DMS53 treated with DMSO at 0.1 percent for 48 hours (cell line): Measurements from ENCODE around the gene GAN.
A peak's percentile ranks its signal among the peaks of the same experiment; 100 is the strongest.

Experiments
- DNase-seq: peaks from one replicate; lab custom pipeline; 2025; ENCODE audit not compliant: unreplicated experiment; lab: John Stamatoyannopoulos, UW

Gene GAN

DNA sequence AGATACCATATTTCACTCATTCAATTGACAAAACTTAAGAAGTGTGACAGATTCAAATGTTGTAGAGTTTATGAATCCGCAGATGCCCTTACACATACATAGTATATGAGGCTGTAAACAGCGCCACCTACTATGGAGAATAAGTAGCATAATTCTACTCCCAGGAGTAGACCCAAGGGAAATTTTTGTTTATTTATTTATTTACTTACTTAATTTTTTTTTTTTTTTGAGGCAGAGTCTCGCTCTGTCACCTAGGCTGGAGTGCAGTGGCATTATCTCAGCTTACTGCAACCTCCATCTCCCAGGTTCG is 35.5 kb downstream of the GAN start:
- DNase-seq = no peak

DNA sequence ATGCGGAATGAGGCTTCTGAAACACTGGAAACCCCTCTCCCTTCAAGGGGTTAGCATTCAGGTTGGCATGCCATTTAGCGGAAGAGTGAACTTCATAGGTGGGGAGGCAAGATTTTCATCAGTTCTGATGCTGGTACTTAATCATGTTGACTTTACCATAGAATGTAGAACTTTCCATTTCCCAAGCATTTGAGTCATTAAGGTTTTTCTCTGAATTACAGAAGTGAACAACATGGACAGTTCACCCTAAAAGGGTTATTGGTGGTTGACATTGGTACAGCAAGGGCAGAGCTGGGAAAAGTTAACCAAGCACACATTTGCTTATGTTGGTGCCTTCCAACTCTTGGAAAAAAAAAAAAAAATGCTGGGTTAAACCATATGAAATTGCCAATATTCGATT is 39.1 kb downstream of the GAN start:
- no peak for DNase-seq

DNA sequence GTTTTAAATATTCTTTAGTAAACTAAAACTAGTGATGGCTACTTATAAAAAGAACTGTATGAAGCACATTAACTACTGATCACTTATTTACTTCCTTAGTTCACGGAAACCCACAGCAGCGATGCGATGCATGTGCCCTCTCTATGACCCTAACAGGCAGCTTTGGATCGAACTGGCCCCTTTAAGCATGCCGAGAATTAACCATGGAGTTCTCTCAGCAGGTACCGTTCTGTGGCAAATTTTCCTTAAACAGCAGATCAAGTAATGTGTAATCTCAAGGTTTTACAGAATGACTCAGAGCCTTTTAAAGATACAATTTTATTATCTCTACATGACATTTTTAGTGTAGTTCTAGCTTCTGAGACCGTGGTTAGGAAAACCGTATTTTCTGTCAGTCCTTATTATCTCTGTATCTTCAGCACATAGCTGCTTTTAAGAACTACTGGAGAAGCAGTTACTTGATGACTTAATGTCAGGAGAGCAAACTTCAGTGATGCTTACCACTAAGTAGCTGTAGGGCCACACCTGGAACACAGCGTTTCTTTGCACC is 43.0 kb downstream of the GAN start:
- DNase-seq = no peak

DNA sequence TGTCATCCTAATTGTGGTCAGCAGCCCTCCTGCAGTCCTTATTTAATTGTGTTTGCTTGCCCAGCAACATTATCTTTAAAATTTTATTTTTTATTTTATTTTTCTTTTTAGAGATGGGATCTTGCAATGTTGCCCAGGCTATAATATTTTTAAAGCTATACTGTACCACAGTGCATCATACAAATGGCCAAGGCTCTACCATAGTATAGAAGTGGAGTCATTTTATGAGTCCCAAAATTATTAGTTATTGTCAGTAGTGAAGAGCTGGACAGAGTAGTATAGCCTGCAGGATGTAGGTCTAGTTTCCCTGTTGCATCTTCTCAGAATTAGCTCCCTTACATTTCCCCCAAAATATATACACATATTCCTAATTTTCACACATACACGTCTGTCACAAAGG is 44.1 kb downstream of the GAN start:
- no peak for DNase-seq

DNA sequence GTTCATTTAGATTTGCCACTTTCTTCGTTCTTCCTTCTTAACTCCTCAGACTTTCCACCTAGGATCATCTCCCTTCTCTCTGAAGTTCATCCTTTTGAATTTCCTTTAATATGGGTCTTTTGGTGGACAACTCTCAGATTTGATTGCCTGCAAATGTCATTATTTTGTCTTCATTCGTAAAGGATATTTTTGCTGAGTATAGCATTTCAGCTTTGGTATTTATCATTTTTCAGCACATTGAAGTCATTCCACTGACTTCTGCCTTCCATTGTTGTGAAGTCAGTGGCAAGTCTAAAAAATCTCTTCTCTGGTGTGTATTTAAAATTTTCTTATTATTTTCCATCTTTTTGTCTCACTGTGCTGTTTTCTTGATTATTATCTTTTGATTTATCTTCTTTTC is 45.4 kb downstream of the GAN start:
- no peak for DNase-seq

DNA sequence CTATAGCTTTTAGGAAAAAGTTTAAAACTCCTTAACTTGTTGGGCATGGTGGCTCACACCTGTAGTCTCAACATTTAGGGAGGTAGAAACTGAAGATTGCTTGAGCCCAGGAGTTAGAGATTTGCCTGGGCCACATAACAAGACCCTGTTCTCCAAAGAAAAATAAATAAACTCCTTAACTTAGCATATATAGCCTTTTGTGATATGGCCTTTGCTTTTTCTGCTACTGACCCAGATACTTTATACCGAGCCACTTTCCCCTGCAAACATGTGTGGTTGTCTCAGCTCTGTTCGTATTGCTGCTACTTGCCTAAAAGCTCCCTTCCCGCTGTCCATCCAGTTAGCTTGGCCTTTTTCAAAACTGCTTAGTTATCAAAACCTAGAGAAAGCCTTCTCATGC is 51.0 kb downstream of the GAN start:
- no peak for DNase-seq

DNA sequence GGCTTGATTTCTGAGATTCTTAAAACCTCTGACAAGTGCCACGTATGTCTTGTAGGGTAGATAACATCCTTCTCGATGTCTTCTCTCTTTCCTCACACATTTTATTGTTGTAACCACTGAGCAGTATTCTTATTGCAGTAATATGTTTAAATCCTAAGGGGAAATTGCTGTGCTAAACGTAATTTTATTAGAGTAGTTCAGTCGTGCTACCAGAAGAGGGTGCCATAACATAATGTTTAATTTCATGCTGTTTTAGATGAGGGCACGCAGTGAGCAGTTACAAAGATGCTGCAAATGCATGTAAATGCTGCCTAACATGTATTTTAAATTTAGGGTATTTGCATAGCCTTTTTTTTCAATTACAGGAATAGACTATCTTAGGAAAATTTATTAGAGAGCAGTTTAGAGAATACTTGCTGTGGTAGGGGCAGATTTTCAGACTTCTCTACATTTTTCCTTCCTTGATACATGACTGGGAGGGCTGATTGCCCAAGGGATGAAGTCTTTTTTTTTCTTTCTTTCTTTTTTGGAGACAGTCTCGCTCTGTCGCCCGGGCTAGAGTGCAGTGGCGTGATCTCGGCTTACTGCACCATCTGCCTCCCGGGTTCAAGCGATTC is 51.7 kb downstream of the GAN start:
- peak; percentile 36 for DNase-seq

DNA sequence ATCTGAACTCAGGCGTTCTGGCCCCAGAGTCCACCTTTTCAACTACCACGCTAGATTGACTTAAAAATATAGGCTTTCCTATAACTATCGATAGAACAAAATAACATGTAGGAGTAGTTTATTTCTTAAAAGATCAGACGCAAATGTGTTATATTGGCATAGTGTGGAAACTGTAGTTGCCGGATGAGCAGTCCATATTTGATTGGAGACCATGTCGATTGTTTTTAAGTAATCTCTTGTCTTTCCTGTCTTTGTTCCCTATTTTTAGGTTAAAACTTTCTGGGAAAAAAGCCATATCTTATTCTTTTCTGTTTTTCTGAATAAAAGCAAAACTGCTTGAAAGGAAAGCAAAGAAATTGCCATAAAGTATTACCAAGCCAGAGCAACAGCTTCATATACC is 53.1 kb downstream of the GAN start:
- no peak for DNase-seq

DNA sequence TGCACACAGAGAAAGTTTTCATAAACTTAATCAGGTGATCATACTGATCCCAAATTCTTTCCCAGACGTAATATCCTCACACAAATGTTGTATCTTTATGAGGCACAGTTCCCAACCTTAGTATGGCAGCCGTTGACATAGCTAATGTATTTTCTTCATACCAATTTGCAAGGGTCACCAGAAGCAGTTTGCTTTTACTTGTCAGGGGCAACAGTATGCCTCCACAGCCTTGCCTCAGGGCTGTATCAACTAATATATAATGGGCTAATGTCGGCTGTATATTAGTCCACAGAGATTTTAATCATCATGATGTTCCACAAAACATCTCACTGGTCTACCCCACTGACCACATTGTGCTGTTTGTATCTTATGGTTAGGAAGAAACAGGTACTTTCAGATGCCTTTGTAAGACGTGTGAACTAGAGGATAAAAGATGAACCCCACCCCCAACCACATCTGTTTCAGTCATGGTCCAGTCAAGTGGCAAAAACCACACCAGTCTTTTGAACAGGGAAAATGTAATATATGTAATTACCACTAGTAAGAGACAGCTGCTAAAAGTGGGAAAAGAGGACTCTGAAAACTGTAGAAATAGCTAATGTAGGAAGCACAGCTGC is 55.2 kb downstream of the GAN start:
- DNase-seq = no peak

DNA sequence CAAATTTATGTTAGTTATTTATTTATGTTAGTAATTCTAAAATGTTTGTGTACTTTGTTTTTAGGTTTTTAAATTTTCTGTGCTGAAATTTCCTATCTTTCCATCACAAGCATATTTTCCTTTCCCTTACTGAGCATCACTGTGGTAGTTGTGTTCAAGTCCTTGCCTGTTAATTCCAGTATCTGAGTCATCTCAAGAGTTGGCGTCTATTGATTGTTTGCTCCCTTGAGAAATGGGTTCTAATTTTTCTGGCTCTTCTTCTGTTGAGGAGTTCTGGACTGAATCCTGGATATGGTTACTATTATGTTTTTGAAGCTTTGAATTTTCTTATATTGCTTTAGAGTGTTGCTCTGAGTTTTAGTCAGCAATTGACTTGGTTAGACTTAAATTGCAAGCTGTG is 56.3 kb downstream of the GAN start:
- no peak for DNase-seq

DNA sequence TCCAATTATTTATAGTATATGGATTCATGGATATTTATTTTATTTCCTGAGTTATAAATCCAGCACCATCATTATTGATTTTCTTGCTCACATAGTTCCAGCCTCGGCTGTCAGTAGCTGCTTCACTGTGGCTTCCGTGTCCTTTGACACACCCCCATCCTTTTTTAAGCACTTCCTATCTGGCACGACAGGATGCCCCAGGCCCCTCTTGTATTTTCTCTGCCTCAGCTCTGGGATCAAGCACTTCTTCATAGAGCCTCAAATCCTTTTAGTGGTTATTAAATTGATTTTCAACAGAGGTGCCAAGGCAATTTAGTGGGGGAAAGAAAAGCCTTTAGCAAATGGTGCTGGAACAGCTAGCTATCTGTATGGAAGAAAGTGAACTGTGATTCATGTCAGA is 59.8 kb downstream of the GAN start:
- no peak for DNase-seq

DNA sequence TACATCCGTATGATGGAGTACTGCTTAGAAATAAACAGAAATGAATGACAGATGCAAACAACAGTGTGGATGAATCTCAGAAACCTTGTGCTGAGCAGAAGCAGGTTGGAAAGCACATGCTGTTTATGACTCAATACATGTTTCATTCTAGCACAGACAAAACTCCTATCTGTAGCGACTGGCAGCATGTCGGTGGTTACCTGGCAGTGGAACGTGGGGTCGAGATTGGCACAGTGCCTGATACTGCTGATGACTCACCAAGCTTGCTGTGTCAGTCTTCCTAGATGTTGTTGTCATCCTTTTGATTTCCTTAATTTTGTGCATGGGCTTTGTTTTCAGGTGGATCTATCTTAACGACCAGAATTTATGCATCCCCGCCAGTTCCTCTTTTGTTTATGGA is 62.1 kb downstream of the GAN start:
- DNase-seq = no peak

DNA sequence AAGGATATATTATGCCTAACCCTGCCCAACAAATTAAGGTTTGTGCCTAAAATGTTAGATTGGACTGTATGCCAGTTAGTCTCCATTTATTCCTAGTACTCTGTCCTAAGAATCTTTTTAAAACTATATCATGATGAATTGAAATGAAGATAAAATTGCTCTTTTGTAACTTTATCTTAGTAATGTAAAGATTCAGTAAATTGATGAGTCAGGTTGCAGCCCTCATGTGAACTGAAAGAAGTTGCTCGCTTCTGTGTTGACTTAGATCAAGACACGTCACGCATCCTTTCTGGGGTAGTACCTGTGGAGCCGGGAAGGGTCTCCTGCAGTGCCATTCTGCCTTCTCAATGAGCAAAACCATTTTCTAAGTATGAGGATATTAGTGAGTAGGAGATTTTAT is 63.3 kb downstream of the GAN start:
- no peak for DNase-seq

DNA sequence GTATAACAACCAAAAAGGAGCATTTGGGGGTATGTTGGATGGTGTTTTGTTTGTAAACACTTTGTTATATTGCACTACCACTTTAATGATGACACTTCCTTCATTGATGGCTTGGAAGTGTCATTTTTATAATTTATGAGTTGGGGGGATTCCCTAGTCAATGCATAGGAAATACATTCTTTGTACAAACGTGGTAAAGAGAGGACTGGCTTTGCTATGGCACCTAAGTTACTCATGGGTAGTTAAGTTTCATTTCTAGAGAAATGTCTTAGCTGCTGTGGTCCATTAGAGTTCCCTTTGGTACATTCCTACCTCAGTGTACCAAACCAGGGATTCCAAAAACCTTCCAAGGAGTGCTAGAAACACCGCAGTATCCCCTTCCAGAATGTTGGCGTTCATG is 66.2 kb downstream of the GAN start:
- DNase-seq = no peak

DNA sequence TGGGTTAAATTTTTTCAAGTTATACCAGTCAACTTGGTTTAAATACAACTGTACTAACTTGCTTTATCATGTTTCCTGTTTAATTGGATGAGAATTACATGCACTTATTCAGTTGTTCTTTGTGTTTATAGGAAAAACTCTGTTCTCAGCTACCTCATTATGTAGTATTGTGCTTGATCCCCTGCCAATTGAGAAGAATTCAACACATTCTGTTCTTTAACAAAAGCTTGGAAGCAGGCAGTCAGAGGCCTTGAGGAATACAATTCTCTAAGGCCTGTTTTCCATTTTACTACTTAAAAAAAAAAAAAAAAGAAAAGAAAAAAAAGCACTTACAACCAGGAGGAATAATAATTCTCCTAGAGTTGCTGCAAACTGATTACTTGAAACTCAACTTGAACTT is 69.2 kb downstream of the GAN start:
- DNase-seq = no peak

DNA sequence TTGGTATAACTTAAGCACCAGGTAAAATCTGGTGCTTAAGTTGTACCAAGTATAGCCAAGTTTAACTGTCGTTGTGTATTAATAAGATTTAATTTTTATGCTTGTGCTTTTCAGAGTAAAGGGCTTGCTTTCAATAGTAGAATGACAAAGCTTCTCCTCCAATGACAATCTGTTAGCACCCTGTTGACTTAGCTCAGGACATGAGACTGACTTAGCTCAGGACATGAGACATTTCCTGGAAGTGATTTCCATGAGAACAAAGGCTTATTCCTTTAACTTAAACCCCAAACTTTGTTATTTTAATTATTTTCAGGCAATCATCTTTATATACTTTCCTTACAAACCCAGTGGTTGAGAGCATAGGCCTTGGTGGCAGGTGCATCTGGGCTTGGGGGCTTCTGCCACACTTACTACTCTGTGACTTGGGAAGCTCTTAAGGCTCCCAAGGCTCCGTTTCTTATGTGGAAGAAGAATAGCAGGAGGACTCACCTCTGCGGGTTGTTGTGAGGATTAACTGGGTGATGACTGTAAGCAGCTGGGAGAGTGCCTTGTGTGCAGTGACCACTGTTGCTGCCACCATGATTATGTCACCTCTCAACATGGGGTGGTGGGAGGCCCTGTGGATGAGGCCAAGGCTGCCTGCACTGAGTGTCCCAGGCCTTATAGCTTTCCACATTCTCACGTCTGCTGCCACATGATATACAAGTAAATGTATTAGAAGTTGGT is 70.4 kb downstream of the GAN start:
- DNase-seq = no peak

DNA sequence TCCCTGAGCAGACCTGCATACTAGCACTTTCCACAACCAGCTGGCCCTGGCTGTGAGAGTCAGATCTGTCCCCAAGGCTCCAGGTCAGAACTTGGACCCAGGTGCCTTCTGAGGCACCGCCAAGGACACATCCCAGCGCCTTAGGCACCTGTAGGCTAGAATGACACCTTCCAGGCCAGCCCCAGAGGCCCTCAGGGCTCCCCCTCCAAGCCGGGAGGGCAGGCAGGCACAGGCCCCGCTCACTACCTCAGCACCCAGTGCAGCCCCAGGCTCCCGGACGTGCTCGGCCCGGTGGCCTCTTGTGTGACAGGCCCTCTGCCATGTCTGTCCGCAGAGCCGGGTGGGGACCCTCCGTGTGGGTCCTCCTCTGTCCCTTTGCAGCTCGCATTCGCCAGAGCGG is 73.6 kb downstream of the GAN start:
- no peak for DNase-seq

DNA sequence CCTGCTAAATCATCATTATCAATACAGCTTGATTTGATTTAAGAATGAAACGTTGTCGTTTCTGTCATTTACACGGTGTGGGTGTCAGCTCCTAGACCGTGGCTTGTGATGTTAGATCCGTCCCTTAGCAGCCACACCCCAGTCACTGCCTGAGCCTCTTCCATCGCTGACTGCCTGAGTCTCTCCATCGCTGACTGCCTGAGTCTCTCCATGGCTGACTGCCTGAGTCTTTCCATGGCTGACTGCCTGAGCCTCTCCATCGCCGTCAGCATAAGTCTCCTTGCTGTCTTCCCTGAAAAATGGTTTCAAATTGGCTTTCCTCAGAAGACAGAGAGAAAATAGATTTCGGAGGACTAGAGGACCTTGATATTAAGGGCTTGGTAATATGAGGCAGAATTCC is 76.1 kb downstream of the GAN start:
- DNase-seq = no peak

DNA sequence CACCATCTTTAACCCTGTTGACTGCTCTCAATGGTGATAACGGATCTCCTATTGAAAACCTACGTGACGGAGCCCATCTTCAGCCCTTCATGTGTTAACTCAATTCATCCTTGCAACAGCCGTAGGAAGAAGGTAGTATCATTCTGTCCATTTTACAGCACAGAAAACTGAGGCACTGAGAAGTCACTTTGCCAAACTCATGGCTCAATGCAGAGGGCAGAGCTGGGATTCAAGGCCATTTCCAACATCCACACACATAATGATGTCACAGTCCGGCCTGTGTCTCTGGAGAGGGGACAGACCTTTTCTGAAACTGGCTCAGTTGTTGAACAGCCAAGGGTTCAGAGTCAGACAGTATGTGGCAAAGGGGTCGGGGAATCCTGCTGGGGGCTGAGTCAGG is 77.2 kb downstream of the GAN start:
- no peak for DNase-seq

DNA sequence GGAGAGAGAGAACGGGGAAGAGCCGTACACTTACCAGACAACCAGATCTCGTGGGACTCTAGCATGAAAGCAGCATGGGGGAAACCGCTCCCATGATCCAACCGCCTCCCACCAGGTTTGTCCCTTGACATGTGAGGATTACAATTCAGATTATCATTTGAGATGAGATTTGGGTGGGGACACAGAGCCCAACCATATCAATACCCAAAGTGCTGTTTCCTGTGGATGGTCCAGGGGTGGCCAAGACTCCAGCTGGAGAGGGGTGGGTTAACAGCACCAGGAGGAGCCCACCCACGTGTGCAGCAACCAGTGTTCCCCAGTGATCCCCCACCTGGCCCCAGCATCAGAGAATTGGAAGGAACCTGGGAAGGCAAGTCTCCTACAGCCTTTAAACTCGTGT is 79.7 kb downstream of the GAN start:
- DNase-seq = no peak

DNA sequence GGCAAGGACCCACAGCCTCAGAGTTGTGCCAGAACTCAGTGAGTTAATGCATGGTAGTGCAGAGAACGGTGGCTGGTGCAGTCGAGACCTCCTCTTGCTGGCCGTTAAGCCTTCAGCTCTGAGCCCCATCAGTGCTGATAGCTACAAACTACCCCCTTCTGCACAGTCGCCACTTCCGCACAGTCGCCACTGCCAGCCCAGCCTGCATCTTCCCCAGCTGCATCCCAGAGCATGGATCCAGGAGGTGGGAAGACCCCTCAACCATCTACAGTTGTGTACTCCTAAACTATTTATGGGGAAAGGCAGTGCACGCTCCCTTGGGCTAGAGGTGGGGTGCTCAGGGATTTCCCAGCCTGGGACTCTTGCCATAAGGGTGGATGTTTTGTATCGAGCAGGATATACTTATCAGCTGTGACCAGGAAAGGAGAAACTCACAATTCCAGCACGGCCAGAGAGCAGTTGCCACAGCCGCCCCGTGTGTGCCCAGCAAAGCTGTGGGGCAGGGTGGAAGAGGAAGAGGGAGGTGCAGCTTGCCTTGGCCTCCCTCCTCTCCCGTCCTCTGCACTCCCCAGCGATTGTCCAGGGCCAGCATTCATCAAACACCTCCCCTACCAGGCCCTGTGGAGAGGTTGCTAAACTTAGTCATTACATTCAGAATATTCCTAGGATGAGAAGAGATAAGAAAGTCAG is 80.3 kb downstream of the GAN start:
- no peak for DNase-seq
